PFSK-1 (cell line): ENCODE results near the gene MBL2.

ENCODE experiments used
- TAF1 ChIP-seq: IDR thresholded peaks from 2 replicates; pipeline ENCODE4 v1.6.1; 2012; ENCODE audit warnings: low read length, control low read depth, borderline replicate concordance; ENCODE audit not compliant: insufficient read depth
- TF ChIP-seq, protein P1 (sequence below), 2 experiments: IDR thresholded peaks; 2 replicates each; pipeline versions ENCODE4 v1.6.1 to v1.8.0; 2011 to 2012; ENCODE audit warnings: low read depth in 2 of 2, low read length in 2 of 2, control low read depth in 1 of 2, inconsistent platforms in 1 of 2, mild to moderate bottlenecking in 1 of 2, moderate library complexity in 1 of 2; ENCODE audit not compliant: insufficient read depth in 1 of 2

DNA sequence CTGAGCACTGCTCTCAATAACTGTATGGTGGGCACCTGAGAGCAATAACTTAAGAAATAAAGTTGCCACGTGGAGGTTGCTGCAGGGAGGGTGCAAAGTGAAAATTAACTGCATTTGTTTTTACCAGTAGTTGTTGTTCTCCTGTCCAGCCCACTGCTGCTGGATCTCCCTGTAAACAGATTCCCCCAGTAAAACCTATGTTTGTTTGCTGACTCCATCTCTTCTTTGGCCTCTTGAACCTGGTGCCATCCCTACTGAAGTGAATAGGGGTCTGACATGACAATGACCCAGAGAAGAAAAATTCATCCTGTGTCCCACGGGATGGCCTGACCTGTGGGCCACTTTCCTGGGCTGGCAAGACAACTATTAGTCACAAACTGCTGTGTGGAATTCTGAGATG is 1.7 kb downstream of the MBL2 start:
- TF ChIP-seq TAF1: no peak
- TF ChIP-seq, protein P1, sequence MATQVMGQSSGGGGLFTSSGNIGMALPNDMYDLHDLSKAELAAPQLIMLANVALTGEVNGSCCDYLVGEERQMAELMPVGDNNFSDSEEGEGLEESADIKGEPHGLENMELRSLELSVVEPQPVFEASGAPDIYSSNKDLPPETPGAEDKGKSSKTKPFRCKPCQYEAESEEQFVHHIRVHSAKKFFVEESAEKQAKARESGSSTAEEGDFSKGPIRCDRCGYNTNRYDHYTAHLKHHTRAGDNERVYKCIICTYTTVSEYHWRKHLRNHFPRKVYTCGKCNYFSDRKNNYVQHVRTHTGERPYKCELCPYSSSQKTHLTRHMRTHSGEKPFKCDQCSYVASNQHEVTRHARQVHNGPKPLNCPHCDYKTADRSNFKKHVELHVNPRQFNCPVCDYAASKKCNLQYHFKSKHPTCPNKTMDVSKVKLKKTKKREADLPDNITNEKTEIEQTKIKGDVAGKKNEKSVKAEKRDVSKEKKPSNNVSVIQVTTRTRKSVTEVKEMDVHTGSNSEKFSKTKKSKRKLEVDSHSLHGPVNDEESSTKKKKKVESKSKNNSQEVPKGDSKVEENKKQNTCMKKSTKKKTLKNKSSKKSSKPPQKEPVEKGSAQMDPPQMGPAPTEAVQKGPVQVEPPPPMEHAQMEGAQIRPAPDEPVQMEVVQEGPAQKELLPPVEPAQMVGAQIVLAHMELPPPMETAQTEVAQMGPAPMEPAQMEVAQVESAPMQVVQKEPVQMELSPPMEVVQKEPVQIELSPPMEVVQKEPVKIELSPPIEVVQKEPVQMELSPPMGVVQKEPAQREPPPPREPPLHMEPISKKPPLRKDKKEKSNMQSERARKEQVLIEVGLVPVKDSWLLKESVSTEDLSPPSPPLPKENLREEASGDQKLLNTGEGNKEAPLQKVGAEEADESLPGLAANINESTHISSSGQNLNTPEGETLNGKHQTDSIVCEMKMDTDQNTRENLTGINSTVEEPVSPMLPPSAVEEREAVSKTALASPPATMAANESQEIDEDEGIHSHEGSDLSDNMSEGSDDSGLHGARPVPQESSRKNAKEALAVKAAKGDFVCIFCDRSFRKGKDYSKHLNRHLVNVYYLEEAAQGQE (IDR thresholded peaks at IDR 0.05; ENCODE audit: insufficient read depth in 1 of 2, low read depth in 2 of 2, low read length in 2 of 2): no peak
